Panc1 (cell line): ENCODE results near the gene NPDC1. TPM values are rescaled to one million over a fixed set of nuclear protein-coding genes. Genes with fewer than 3 reads are reported as not detected.
A peak's percentile ranks its signal among the peaks of the same experiment; 100 is the strongest.

ENCODE experiments used
- ATAC-seq: fragments of 200-7000 bp; cut with Tn5 transposase; 2 replicates; pipeline ENCODE4 v1.9.1; 2020; ENCODE audit warnings: mild to moderate bottlenecking, moderate library complexity
- BruUV-seq: library from RNA; stranded (reverse); fragments of 400-500 nt; replicated peaks from 2 replicates; lab custom pipeline; 2021; lab: Mats Ljungman, UMichigan
- CTCF ChIA-PET: fragments of 300-600 bp; sonication (Branson Sonifier 250); formaldehyde crosslinking; loops from one replicate; lab custom pipeline; 2022; ENCODE audit warnings: antibody characterized with exemption; lab: Charles Lee
- POLR2A ChIA-PET: fragments of 300-600 bp; sonication (Branson Sonifier 250); formaldehyde crosslinking; loops from one replicate; lab custom pipeline; 2022; ENCODE audit warnings: antibody characterized with exemption; lab: Charles Lee
- DNase-seq: peaks from one replicate; pipeline ENCODE4 v3.0.0-alpha.2; 2010; ENCODE audit warnings: low read depth, low spot score
- H3K27ac ChIP-seq: 2 replicates; pipeline ENCODE4 v1.5.1; 2011; ENCODE audit warnings: mild to moderate bottlenecking, low read length, inconsistent platforms
- H3K27me3 ChIP-seq: fragments of 200-500 bp; sonication (Bioruptor generic); 2 replicates; pipeline ENCODE4 v1.6.0; 2014; ENCODE audit warnings: low read length, inconsistent platforms; ENCODE audit not compliant: control insufficient read depth, insufficient read depth
- H3K36me3 ChIP-seq: fragments of 200-500 bp; sonication (Bioruptor generic); 2 replicates; pipeline ENCODE4 v1.5.1; 2014; ENCODE audit warnings: inconsistent platforms, mild to moderate bottlenecking, low read length, moderate library complexity; ENCODE audit not compliant: control insufficient read depth, insufficient read depth
- H3K4me1 ChIP-seq: 2 replicates; pipeline ENCODE4 v1.5.1; 2011; ENCODE audit warnings: inconsistent platforms, mild to moderate bottlenecking, low read length, moderate library complexity; ENCODE audit not compliant: control insufficient read depth, insufficient read depth
- H3K4me3 ChIP-seq, 2 experiments: 2 replicates each; pipeline ENCODE4 v1.5.1; 2011 to 2012; ENCODE audit warnings: low read depth in 2 of 2, low read length in 2 of 2, mild to moderate bottlenecking in 2 of 2, inconsistent platforms in 1 of 2, moderate library complexity in 1 of 2
- H3K9me3 ChIP-seq: fragments of 200-500 bp; sonication (Bioruptor generic); 2 replicates; pipeline ENCODE4 v1.5.1; 2014; ENCODE audit warnings: low read depth, mild to moderate bottlenecking, inconsistent platforms, low read length, moderate library complexity; ENCODE audit not compliant: control insufficient read depth, insufficient read depth
- CTCF ChIP-seq: fragments of 450-650 bp; IDR thresholded peaks from 2 replicates; pipeline ENCODE4 v1.5.1; 2017; ENCODE audit warnings: mild to moderate bottlenecking
- POLR2AphosphoS5 ChIP-seq: IDR thresholded peaks from 2 replicates; pipeline ENCODE4 v1.6.1; 2012; ENCODE audit warnings: mild to moderate bottlenecking, low read depth, low read length, moderate library complexity
- REST ChIP-seq, 2 experiments: IDR thresholded peaks; 2 replicates each; pipeline ENCODE4 v1.6.1; 2011 to 2012; ENCODE audit warnings: low read depth in 2 of 2, control low read depth in 1 of 2, low read length in 1 of 2, mild to moderate bottlenecking in 1 of 2, moderate library complexity in 1 of 2; ENCODE audit not compliant: insufficient read depth in 1 of 2
- SIN3A ChIP-seq: IDR thresholded peaks from 2 replicates; pipeline ENCODE4 v1.6.1; 2012; ENCODE audit warnings: low read depth, mild to moderate bottlenecking, low read length, moderate library complexity, borderline replicate concordance; ENCODE audit not compliant: insufficient read depth
- TCF7L2 ChIP-seq: IDR thresholded peaks from 2 replicates; pipeline ENCODE4 v1.6.1; 2011; ENCODE audit warnings: mild to moderate bottlenecking, low read depth, low read length, inconsistent platforms
- in situ Hi-C: cut with HindIII; loops from 2 replicates; pipeline ENCODE4 v1.10.0; 2016; ENCODE audit warnings: low sequenced_read_pairs, low pct_unique_long_range_greater_than_20kb
- intact Hi-C: fragments of 100-400 bp; cut with micrococcal nuclease; formaldehyde crosslinking; loops from one replicate; pipeline ENCODE4 v1.10.0; 2022; ENCODE audit not compliant: unreplicated experiment
- total RNA-seq: library from RNA; stranded (reverse); gene quantifications from one replicate; pipeline ENCODE4 v1.2.1, GENCODE V29; 2021; ENCODE audit not compliant: unreplicated experiment

The NPDC1 gene
- total RNA-seq, 1 experiment from 2014 or later, result 43.5 TPM

GRCh38 chr9:137086531-137087408 is 40.8 kb upstream of the NPDC1 start, which contains the start of gene MAN1B1:
Gene MAN1B1, plus strand, starts transcription at chr9:137086985. Its CDS starts 15 bp downstream, at chr9:137087000.
- in situ Hi-C loops (no loop called here), intact Hi-C loops (no loop called here)
- peaks cover 40% of the 10 kb centered on the region for H3K4me1 ChIP-seq
- ChIA-PET POLR2A (interaction anchor here (0.6 kb wide), 2 partner anchors 13 to 92 kb away, joined by 4 to 6 read pairs; no protein-coding TSS in a partner anchor), CTCF (interaction anchor here (0.5 to 0.7 kb wide), 3 partner anchors 19 to 150 kb away, joined by 3 to 5 read pairs (median 3); no protein-coding TSS in a partner anchor)
- DNase-seq, result peak; percentile 91
- no peaks in the 10 kb centered on the region for H3K9me3 ChIP-seq
- ATAC-seq, result peak; percentile 91
- H3K27me3 ChIP-seq, result no peaks in the 10 kb centered on the region
- BruUV-seq, result no TSS peak
- peak within 1 kb of the TSS; percentile 88 for H3K27ac ChIP-seq
- H3K4me3 ChIP-seq, result peak within 1 kb of the TSS; percentile 63 to 73
- TF ChIP-seq REST (IDR thresholded peaks at IDR 0.05; ENCODE audit: insufficient read depth in 1 of 2, low read depth in 2 of 2, low read length in 1 of 2) (peak in 1 of 2 experiments; percentile 71; a peak in 1 of 4 replicates), SIN3A (peak; percentile 53; the same call in 1 of the 2 replicates), TCF7L2 (no peak), POLR2AphosphoS5 (peak; percentile 70)
- H3K36me3 ChIP-seq, result no peaks in the 10 kb centered on the region; the same call in 1 of the 2 replicates

GRCh38 chr9:137085920-137086530 is 40.0 kb upstream of the NPDC1 start:
- ATAC-seq (peak; percentile 41; the same call in 1 of the 2 replicates), DNase-seq (no peak)
- Histone ChIP-seq H3K4me3 (peak overlapping the region; percentile 60 to 63), H3K27me3 (no peaks in the 10 kb centered on the region), H3K9me3 (no peaks in the 10 kb centered on the region), H3K4me1 (peaks cover 40% of the 10 kb centered on the region), H3K27ac (peak overlapping the region; percentile 88), H3K36me3 (no peaks in the 10 kb centered on the region; the same call in 1 of the 2 replicates)
- TSS peak; percentile 93 for BruUV-seq
- in situ Hi-C loops, result no loop called here
- CTCF ChIA-PET, result interaction anchor here (0.7 kb wide), 1 partner anchor 18 kb away, joined by 3 read pairs; no protein-coding TSS in a partner anchor
- intact Hi-C loops, result no loop called here
- TF ChIP-seq TCF7L2, result no peak
- TF ChIP-seq POLR2AphosphoS5, result no peak
- TF ChIP-seq CTCF, result no peak
- no peak for TF ChIP-seq SIN3A
- POLR2A ChIA-PET, result interaction anchor here (0.6 kb wide), 3 partner anchors 14 to 118 kb away, joined by 4 to 6 read pairs (median 6); no protein-coding TSS in a partner anchor
